ENCODE data around the gene SENP3. TPM values are rescaled to one million over a fixed set of nuclear protein-coding genes. Genes with fewer than 3 reads are reported as not detected.

SENP3 gene
- total RNA-seq (ENCODE audit: low replicate concordance), result 87.9 and 91.6 TPM in 2 replicates

DNA sequence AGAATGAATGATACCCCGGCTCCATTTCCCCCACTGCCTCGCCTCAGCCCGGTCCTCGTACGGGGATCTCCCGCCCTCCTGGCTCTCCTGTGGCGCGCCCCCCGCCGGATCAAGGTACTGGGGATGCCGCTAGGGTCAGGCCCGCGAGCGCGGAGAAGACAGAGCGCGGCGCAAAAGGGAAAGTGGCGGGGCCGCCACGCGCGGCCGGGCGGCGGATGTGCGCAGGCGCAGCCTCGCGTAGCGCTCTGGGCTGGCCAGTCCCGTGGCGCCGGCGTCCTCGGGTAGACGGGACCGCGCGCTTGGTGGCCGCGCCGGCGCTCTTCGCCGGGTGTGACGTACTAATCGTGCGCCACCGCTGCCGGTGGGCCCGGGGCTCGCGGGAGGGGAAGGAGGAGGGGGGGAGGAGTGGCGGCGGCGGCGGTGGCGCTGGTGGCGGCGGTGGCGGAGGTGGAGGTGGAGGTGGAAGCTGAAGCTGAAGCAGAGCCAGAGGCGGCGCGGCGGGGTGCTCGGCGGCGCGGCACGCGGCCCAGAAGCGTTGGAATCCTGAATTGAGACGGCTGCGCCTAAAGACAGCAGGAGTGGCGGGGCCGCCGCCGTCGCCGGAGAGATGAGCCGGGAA lies at the start of gene SENP3:
Gene SENP3 (plus strand): TSS at position 331 of the 619 bp plus-strand sequence. CDS start 1,158 bp downstream, outside the sequence.
- H3K4me3 Mint-ChIP-seq, result peak within 1 kb of the TSS; percentile 97
- H3K36me3 ChIP-seq, result peaks cover 7% of the 10 kb centered on the region
- TF ChIP-seq EZH2phosphoT487 (IDR thresholded peaks at IDR 0.05), result peak; percentile 23
- TF ChIP-seq, protein P1, sequence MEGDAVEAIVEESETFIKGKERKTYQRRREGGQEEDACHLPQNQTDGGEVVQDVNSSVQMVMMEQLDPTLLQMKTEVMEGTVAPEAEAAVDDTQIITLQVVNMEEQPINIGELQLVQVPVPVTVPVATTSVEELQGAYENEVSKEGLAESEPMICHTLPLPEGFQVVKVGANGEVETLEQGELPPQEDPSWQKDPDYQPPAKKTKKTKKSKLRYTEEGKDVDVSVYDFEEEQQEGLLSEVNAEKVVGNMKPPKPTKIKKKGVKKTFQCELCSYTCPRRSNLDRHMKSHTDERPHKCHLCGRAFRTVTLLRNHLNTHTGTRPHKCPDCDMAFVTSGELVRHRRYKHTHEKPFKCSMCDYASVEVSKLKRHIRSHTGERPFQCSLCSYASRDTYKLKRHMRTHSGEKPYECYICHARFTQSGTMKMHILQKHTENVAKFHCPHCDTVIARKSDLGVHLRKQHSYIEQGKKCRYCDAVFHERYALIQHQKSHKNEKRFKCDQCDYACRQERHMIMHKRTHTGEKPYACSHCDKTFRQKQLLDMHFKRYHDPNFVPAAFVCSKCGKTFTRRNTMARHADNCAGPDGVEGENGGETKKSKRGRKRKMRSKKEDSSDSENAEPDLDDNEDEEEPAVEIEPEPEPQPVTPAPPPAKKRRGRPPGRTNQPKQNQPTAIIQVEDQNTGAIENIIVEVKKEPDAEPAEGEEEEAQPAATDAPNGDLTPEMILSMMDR (IDR thresholded peaks at IDR 0.05), result no peak
- TF ChIP-seq EZH2 (IDR thresholded peaks at IDR 0.05), result no peak
- peak within 1 kb of the TSS; percentile 91 for H2AFZ ChIP-seq (replicated peaks)
- peaks cover 41% of the 10 kb centered on the region for H3F3A ChIP-seq (ENCODE audit: low read depth)
- H3K36me3 Mint-ChIP-seq, result peaks cover 12% of the 10 kb centered on the region
- DNase-seq (ENCODE audit: low spot score), result peak; percentile 97
- H3K4me1 Mint-ChIP-seq, result peaks cover 47% of the 10 kb centered on the region
- peaks cover 39% of the 10 kb centered on the region for H3K79me2 ChIP-seq (ENCODE audit: low read depth)
- peak within 1 kb of the TSS; percentile 89 for H3K27ac Mint-ChIP-seq
- H3K27me3 Mint-ChIP-seq (ENCODE audit: insufficient read depth, low read depth), result peaks cover 2% of the 10 kb centered on the region
- no peaks in the 10 kb centered on the region for H3K27me3 ChIP-seq
- H3K27ac ChIP-seq, result peak within 1 kb of the TSS; percentile 79
- H3K4me1 ChIP-seq, result peaks cover 44% of the 10 kb centered on the region
- H3K9me3 ChIP-seq (ENCODE audit: low read depth), result no peaks in the 10 kb centered on the region
- peaks cover 15% of the 10 kb centered on the region for H4K20me1 ChIP-seq (ENCODE audit: low read depth)
- H3K4me2 ChIP-seq, result peak within 1 kb of the TSS; percentile 97
- peak within 1 kb of the TSS; percentile 94 for H3K4me3 ChIP-seq
- H3K9ac ChIP-seq, result peak within 1 kb of the TSS; percentile 98
- no peaks in the 10 kb centered on the region for H3K9me3 Mint-ChIP-seq

GRCh38 chr17:7512105-7512504 lies 49.6 kb upstream of the SENP3 start:
- Mint-ChIP-seq H3K27ac (no peak overlapping the region), H3K4me3 (no peak overlapping the region), H3K36me3 (peaks cover 36% of the 10 kb centered on the region), H3K9me3 (no peaks in the 10 kb centered on the region), H3K27me3 (ENCODE audit: insufficient read depth, low read depth) (peaks cover 5% of the 10 kb centered on the region), H3K4me1 (no peaks in the 10 kb centered on the region)
- no peaks in the 10 kb centered on the region for H3K79me2 ChIP-seq (ENCODE audit: low read depth)
- no peak overlapping the region for H3K4me3 ChIP-seq
- H3K27me3 ChIP-seq, result no peaks in the 10 kb centered on the region
- no peak for DNase-seq (ENCODE audit: low spot score)
- peaks cover 11% of the 10 kb centered on the region for H4K20me1 ChIP-seq (ENCODE audit: low read depth)
- peaks cover 16% of the 10 kb centered on the region for H3F3A ChIP-seq (ENCODE audit: low read depth)
- no peak overlapping the region for H3K9ac ChIP-seq
- H3K36me3 ChIP-seq, result no peaks in the 10 kb centered on the region
- no peak overlapping the region for H2AFZ ChIP-seq (replicated peaks)
- no peak overlapping the region for H3K27ac ChIP-seq
- no peaks in the 10 kb centered on the region for H3K9me3 ChIP-seq (ENCODE audit: low read depth)
- no peak overlapping the region for H3K4me2 ChIP-seq
- H3K4me1 ChIP-seq, result no peaks in the 10 kb centered on the region
- TF ChIP-seq EZH2phosphoT487 (IDR thresholded peaks at IDR 0.05) (no peak), EZH2 (IDR thresholded peaks at IDR 0.05) (no peak)
- TF ChIP-seq, protein P1 (IDR thresholded peaks at IDR 0.05), result no peak

GRCh38 chr17:7512824-7513540 lies 48.7 kb upstream of the SENP3 start:
- no peaks in the 10 kb centered on the region for H3K27me3 ChIP-seq
- no peaks in the 10 kb centered on the region for H3K36me3 ChIP-seq
- H3K9ac ChIP-seq, result no peak overlapping the region
- H3K4me3 ChIP-seq, result no peak overlapping the region
- no peaks in the 10 kb centered on the region for H3K79me2 ChIP-seq (ENCODE audit: low read depth)
- Mint-ChIP-seq H3K27me3 (ENCODE audit: insufficient read depth, low read depth) (peaks cover 5% of the 10 kb centered on the region), H3K4me1 (no peaks in the 10 kb centered on the region), H3K36me3 (peaks cover 34% of the 10 kb centered on the region), H3K4me3 (no peak overlapping the region), H3K27ac (no peak overlapping the region), H3K9me3 (no peaks in the 10 kb centered on the region)
- H3K4me1 ChIP-seq, result no peaks in the 10 kb centered on the region
- H3K4me2 ChIP-seq, result no peak overlapping the region
- no peak overlapping the region for H2AFZ ChIP-seq (replicated peaks)
- H3K27ac ChIP-seq, result no peak overlapping the region
- peaks cover 9% of the 10 kb centered on the region for H4K20me1 ChIP-seq (ENCODE audit: low read depth)
- peaks cover 16% of the 10 kb centered on the region for H3F3A ChIP-seq (ENCODE audit: low read depth)
- no peaks in the 10 kb centered on the region for H3K9me3 ChIP-seq (ENCODE audit: low read depth)
- no peak for DNase-seq (ENCODE audit: low spot score)
- TF ChIP-seq EZH2phosphoT487 (IDR thresholded peaks at IDR 0.05), result no peak
- TF ChIP-seq EZH2 (IDR thresholded peaks at IDR 0.05), result no peak
- TF ChIP-seq, protein P1 (IDR thresholded peaks at IDR 0.05), result no peak

All from neural progenitor cell (in vitro differentiated cells).